ENCODE data around the gene NEDD4L.
"Not testable (repeated sequence)": the region's sequence is repeated elsewhere in the genome, so short reads cannot be mapped to it uniquely, and the experiment has no call there.

The NEDD4L gene

GRCh38 chr18:58407649-58408407, 363.8 kb downstream of the NEDD4L start:
- FAIRE-seq, result no peak

DNA sequence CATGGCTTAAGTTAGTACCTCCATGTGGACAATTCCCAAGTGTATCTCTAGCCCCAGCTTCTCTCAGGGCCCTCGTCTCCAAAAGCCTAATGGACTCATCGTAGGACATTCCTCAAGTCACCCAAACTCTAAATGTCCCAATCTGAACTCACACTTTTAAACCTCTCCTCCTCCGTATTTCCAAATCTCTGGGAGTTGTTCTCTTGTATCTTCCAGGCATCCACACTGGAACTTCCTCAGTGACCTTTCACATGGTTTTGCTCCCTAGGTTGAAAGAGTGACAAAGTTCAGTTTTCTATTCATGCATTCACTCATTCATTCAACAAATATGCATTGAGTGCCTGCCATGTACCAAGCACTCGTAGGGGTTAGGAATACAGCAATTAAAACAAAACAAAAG, 364.6 kb downstream of the NEDD4L start:
- FAIRE-seq, result no peak

DNA sequence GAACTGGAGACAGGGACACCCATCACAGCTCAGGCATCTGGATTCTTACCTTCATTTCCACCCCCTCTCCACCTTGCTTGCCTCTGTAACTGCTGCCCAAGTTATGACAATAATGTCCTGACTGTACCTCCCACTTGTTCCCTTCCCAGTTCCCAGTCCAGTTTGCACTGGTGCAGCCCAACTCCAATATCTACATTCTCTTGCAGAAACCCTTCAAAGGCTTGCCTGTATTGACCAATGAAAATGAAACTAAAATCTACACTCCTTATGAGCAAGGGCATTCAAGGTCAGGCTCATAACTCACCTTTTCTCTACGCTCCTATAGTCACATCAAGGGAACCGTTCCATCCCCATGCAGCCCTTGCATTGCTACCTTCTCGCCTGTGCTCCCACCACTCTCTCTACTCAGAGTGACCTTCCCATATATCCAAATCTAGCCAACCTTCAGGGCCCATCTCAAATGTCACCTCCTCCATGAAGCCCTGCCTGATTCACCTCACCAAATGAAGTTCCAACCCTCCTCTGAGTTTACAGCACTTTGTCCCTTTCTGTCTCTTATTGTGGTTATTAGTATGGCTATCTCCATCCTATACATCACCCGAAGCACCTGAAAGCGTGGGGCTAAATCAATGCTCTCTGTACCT, 365.9 kb downstream of the NEDD4L start:
- no peak for FAIRE-seq

DNA sequence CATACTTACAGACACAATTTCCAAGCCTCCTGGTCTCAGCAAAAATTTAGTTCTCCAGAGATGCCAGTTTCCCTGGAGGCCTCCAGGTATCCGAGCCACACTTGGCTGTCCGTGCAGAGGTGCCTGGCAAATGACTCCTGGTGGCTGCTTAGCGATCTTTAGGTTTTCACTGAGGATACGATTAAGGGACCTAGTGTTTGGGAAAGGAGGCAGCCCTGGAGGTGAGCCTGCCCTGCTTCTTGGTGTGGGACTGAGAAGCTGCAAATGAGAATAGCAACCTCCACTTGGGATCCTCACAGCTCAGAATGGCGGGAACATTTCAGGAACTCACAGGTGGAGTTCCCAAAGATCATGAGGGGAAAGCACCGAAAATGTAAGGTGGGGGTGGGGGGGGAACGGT, 367.3 kb downstream of the NEDD4L start:
- no peak for FAIRE-seq

DNA sequence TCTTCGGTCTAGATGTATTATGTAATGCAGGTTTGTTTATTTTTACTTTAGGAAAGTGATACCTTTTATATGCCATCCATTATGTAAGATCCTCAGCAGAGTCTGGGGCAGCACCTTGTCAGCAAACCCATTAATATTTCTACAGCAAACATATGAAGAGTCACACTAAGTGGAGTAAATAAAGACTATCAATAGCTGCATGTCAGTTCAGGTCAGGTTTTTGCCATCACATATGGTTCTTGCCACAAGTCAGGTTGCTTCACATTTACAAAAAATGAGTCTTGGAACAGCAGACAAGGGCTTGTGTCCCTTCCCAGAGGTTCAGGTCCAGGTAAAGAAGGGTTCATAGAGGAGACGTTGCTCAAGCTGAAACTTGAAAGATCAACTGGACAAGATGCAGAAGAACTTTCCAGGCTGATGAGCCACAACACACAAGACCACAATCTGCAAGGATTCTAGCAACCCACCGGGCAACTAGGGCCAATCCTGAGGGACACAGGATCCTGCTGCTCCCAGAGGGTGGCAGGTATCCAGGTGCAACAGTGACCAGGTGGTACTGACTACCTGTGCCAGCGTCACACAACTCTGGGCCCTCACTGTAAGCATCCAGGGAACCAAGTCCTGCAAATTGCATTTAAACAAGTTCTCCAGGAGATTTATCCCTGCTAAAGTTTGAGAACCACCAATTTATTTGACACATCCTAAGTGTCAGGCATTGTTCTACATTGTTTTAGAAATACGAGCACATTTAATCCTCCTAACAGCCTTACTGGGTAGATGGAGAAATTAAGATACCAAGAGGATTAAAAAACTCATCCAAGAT, 369.0 kb downstream of the NEDD4L start:
- FAIRE-seq, result no peak

DNA sequence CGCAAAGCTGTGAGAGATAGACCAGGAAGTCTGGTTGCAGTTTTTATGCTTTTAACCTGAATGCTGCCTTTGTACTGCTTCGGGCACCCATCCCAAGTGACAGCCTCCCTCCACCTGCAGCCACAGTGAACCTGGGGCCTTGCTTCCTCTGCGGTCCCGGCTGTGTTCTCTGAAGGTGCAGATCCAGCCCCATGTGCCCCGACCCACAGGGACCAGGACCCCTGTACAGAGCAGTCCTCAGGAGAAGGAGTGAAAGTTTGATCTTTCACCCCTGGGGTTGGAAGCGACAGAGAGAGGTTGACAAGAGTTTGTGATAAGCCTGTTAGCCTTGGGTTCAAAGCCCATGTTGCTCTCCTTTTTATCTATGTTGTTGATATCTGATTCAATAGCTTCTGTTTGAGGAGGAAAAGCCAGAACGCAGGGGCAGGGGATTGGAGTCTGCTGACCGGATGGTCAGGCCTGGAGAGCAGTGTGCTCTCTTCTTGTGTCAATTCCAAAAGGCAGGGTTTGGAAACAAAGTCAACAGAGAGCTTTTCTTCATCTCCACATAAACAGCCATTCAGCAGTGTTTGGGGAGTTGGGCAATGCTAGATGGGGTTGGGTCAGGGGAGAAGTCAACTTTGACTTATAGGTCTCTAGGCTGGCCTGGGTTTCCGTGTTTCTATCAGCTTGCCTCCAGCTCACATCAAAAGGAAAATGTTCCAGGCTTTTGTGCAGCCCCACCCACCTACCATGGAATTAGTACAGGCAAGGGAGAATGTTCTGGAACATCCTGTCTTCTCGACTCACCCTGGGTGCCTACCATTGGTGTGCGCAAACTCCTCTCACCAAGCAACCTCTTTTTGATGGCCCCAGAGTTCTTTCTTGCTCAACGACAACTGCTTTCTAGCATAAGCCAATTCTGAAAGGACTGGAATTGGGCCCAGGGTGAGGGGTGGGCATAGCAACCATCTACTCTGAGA, 369.9 kb downstream of the NEDD4L start:
- no peak for FAIRE-seq

- no peak for FAIRE-seq
Observed at GRCh38 chr18:58416014-58416703, 372.1 kb downstream of the NEDD4L start.

- no peak for FAIRE-seq
Observed at GRCh38 chr18:58416704-58417683, 373.0 kb downstream of the NEDD4L start.

DNA sequence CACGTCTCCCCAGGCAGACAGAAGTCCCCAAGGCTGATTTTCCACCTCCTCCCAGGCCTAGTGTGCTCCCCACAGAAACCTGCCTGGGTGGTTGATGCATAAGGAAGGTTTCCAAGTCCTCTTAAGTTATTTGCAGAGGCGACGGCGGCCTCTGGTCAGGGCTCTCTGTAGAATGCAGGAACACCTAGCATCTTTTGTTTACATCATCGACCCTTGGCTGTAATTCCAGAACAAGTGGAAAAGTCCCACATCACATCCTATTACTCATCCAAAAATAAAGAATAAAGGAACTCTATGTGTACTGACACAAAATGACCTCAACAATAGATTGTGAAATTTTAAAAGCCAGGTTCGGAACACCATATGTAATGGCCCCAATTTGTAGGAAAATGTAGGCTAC, 373.7 kb downstream of the NEDD4L start:
- FAIRE-seq, result no peak

DNA sequence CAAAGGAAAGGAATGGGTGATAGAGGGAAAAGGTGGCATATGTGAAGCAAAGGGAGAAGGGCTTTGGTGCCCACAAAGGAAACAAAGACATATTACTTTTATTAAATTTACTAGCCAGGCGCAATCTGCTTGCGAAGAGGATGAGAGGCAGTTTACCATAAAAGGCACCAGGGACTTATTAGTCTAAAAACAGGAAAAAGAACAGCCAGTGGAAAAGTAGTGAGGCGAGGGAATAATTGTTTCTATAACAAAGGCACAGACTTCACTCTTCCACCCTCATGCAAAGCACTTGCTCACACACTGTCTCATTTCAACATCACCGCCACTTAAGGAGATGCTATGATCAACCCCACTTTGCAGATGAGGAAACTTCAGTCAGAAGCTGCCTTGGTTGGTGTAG, 374.3 kb downstream of the NEDD4L start:
- FAIRE-seq, result no peak

DNA sequence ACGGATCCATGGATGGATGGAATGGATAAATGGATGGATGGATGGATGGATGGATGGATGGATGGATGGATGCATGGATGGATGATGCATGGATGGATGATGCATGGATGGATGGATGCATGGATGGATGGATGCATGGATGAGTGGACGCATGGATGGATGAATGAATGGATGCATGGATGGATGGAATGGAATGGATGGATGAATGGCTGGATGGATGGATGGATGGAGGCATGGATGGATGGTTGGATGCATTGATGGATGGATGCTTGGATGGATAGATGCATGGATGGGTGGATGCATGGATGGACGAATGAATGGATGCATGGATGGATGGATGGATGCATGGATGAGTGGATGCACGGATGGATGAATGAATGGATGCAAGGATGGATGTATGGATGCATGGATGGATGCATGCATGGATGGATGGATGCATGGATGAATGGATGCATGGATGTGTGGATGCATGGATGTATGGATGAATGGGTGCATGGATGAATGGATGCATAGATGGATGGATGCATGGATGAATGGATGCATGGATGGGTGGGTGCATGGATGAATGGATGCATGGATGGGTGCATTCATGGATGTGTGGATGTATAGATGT, 375.7 kb downstream of the NEDD4L start:
- FAIRE-seq, result no peak

DNA sequence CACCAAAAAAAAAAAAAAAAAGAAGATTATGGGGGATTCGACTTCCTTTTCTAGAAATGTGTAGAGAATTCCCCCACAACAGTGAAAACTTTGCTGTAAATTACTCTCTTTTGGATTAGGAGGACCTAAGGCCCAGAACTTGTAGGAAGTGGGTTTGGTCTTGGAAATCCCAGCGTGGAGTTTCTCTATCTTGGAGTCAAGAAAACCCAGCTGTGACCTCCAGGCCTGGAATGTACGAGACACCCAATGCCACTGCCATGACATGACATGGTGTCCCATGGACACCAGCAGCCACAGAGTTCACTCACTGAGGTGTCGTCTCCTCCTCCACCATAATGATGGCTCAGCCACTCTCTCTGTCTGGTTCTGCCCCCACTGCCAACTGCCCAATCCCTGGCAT, 382.6 kb downstream of the NEDD4L start:
- no peak for FAIRE-seq

DNA sequence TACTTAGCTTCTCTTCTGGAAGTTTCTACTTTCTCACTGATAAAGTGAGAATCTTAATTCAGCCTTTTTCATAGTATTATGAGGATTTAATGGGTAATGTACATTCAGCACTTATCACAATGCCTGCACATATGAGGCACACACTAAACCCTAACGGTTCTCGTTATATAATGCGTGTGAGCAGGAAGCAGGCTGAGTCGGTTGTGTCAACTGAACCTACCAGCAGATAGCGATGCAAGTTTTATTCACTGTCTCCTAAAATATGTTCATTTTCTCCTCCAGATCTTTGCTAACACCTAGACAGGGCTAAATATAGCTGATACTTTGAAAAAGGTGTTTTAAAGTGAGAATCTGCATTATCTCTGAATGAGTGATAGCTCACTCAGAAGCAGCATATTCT, 383.3 kb downstream of the NEDD4L start:
- FAIRE-seq, result no peak

GRCh38 chr18:58429442-58429841, 385.4 kb downstream of the NEDD4L start:
- FAIRE-seq, result no peak

DNA sequence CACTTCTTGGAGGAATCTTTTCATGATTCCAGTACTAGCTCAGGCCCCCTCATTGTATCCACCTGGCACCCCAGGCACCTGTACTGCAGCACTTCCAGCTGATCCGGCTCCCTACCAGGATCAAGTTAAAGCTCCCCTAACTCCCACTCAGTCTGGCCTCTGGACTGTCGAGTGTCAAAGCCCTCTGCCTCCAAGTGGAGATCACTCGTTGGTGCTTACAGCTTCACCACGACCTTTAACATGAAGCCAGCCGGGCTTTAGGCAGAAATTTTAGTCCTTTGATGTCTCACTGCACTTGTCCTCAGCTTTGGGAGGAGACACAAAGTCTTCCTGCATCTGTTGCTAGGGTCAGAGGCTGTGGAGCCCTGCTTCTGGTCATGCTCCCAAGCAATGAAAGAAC, 387.2 kb downstream of the NEDD4L start:
- FAIRE-seq, result no peak

GRCh38 chr18:58432050-58432727, 388.2 kb downstream of the NEDD4L start:
- FAIRE-seq, result no peak

DNA sequence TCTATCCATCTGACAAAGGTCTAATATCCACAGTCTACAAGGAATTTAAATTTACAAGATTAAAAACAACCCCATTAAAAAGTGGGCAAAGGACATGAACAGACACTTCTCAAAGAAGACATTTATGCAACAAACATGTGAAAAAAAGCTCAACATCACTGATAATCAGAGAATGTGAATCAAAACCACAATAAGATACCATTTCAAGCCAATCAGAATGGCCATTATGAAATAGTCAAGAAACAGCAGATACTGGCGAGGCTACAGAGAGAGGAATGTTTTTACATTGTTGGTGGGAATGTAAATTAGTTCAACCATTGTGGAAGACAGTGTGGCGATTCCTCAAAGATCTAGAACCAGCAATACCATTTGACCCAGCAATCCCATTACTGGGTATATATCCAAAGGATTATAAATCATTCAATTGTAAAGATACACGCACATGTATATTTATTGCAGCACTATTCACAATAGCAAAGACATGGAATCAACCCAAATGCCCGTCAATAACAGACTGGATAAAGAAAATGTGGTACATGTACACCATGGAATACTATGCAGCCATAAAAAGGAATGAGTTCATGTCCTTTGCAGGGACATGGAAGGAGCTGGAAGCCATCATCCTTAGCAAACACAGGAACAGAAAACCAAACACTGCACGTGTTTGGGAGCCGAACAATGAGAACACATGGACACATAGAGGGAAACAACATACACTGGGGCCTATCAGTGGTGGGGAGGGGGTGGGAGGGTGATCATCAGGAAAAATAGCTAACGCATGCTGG, 391.4 kb downstream of the NEDD4L start:
- not testable (repeated sequence) for FAIRE-seq

- FAIRE-seq, result no peak
Observed at GRCh38 chr18:58438161-58438957, 394.3 kb downstream of the NEDD4L start.

All from A204.1 (cell line).